Suprapubic skin (tissue), 3 donors: ENCODE measurements around the gene ROR2.

ENCODE experiments used
- POLR2A ChIP-seq, 2 donors: fragments of 450-650 bp; IDR thresholded peaks; one replicate each; pipeline ENCODE4 v1.6.1; 2017; ENCODE audit warnings: antibody characterized with exemption in 2 of 2, mild to moderate bottlenecking in 2 of 2, moderate library complexity in 2 of 2
- TF ChIP-seq, protein P1 (sequence below), 2 donors: fragments of 200-600 bp in 1 of 2; fragments of 450-650 bp in 1 of 2; sonication (generic) in 1 of 2; IDR thresholded peaks; one replicate each; pipeline ENCODE4 v1.5.1; 2016 to 2019; ENCODE audit warnings: antibody characterized with exemption in 2 of 2, mild to moderate bottlenecking in 1 of 2, moderate library complexity in 1 of 2

DNA sequence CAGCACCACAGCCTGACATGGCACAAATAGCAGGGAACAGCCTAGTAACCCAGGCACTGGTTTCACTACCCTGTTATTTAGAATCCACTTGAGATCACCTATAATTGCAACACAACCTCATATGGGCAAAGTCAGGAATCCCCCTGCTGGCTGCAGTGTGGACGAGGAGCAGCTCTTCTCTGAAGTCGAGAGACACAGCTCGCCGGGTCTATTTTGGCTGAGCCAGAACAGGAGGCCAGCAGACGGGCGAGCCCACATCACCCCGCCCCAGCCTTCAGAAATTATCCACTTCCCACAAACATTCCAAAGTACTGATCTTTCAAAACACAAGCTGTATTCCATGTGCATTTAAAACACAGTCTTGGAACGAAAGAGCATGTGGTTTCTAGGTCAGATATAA lies 179.0 kb downstream of the ROR2 start:
- TF ChIP-seq POLR2A (IDR thresholded peaks at IDR 0.05): no peak
- TF ChIP-seq, protein P1, sequence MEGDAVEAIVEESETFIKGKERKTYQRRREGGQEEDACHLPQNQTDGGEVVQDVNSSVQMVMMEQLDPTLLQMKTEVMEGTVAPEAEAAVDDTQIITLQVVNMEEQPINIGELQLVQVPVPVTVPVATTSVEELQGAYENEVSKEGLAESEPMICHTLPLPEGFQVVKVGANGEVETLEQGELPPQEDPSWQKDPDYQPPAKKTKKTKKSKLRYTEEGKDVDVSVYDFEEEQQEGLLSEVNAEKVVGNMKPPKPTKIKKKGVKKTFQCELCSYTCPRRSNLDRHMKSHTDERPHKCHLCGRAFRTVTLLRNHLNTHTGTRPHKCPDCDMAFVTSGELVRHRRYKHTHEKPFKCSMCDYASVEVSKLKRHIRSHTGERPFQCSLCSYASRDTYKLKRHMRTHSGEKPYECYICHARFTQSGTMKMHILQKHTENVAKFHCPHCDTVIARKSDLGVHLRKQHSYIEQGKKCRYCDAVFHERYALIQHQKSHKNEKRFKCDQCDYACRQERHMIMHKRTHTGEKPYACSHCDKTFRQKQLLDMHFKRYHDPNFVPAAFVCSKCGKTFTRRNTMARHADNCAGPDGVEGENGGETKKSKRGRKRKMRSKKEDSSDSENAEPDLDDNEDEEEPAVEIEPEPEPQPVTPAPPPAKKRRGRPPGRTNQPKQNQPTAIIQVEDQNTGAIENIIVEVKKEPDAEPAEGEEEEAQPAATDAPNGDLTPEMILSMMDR (IDR thresholded peaks at IDR 0.05): peak; percentile 9 to 23
